Stimulated activated CD4-positive, alpha-beta T cell treated with anti-CD3 and anti-CD28 coated beads, Interleukin-12 subunit alpha, Interleukin-12 subunit beta, amount 100 ng/mL, for 24 hours (primary cell): Measurements from ENCODE around the gene NOL3.

Experiments
- DNase-seq, 2 experiments: peaks; one replicate each; pipeline ENCODE4 v3.0.0-alpha.2; 2020; ENCODE audit warnings: low read depth in 2 of 2

NOL3 gene

DNA sequence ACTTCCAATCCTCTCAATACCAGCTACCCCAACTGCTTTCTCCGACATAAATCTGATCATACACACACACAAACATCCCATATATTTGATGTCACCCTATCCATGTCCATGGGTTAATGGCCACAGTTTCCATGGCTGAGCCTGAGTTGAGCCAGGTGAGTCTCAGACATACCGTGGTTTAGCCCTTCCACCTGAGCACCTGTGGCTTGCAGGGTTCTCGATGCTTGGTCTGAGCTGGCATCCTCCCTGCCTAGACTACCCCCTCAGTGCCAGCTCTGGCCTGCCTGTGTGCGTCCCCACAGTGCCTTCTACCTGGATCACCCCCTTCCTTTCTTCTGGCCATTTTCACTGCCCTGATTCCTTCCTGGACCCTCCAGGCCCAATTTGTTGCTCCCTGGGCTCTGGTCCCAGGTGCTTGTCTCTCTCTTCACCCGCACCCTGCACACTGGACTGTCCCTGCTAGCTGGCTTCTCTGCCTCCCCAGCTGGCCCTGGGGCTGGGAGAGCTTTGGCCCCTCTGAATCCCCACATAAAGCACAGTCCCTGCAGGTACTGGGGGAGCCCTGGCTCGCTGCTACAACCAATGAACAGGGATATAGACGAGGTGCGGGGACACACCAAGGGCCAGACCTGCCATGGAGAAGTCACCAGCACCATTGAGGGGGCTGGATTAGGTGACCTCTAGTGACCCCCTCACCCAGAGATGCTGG is 35.9 kb downstream of the NOL3 start:
- DNase-seq, result no peak

DNA sequence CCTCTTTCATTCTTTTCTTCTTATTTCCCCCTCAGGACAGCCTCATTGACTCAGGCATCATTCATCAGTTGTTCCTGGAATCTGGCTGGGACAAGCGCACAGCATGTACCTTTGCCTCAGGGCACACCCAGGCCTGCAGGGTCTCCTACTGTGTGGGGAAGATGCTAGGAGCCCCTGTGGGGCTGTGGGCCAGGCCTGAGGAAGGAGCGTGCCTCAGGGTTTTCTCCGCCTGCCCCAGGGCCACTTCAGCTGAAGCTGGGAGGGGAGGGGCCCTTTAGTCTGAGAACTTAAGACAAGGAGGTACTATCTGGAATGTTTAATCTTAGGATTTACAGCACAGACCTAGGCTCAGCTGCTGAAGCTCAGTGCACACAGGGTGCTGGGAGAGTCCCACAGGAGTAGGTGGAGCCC is 36.5 kb downstream of the NOL3 start:
- DNase-seq, result no peak

DNA sequence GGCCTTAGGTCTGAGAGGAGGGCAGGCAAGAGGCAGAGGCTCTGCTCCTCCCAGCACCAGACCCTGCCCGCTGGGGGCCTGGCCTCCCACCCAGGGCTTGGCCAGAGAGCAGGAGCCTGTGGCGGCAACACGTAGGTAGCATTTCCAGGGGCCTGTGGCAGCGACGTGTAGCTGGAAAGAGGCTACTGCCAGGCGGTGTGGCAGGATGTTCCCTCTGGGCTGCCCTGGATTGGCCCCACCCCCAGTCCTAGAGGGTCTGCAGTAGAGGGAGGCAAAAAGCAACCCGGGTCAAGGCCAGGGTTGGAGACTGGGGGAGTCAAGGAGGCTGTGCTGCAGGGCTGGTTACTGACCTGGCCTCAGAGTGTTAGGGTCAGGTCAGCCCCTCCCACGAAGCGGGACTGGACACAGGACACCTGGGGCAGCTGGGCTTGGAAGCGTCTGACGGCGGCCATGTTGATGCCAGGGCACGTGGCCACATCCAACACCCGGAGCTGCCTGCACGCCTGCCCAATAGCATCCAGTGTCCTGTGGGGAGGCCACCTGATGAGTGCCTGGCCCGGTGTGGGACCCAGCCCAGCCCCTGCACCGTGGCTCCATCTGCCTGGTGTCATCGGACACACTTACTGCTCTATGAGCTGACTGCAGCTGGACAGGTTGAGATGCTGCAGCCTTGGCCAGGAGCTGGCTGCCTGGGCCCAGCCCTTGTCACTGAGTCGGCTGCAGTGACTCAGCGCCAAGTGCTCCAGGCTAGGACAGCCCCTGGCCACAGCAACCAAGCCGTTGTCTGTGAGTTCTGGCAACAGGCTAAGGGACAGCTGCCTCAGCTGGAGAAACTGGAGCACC is 37.1 kb downstream of the NOL3 start:
- DNase-seq, result no peak

DNA sequence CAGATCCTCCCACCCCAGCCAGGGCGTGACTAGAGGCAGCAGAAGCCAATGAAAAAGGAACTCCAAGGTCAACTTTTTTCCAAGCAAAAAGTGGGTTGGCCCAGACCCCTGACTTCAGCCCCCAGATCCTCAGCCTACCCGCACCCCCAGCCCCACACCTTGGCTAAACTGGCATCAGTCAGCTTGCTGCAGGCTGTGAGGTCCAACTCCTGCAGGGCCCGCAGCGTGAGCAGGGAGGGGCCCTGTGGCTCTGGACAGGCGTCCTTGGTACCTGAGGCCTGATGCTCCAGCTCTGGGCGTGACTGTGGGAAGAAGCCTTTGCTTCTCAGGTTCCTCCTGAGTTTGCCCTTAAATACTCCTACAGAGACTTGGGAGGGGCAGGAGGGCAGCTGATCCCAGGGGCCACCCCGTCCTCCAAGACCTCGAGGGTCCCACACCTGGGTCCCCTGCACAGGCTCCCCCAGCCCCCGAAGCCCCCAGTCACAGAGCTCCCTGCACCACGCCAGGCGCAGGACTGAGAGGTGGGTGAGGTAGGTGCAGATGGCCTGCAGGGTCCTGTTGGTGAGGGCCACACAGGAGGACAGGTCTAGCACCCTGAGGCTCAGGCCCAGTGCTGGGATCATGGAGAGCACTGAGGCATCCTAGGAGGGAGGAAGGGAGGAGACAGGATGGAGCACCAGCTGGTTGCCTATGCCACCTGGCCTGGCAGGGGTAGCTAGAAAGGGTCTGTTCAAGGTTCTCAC is 38.0 kb downstream of the NOL3 start:
- DNase-seq, result no peak

DNA sequence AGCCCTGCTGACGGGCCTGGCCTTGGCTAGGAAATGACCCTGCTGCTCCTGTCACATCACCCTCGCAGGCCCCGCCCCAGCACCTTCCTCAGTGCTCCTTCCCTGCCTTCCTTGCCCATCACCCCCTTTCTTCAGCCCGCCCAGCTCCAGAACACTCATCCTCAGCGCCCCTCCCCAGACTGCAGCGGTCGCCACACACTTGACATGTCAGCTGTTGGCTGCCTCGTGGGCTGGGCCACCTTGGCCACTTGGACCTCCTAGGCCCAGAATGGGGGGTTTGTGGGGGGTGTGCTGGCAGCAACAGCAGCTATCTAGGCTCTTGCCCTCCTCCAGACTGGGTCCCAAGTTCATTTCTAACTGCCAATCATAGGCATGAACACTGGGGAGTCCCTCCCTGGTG is 39.2 kb downstream of the NOL3 start:
- no peak for DNase-seq

DNA sequence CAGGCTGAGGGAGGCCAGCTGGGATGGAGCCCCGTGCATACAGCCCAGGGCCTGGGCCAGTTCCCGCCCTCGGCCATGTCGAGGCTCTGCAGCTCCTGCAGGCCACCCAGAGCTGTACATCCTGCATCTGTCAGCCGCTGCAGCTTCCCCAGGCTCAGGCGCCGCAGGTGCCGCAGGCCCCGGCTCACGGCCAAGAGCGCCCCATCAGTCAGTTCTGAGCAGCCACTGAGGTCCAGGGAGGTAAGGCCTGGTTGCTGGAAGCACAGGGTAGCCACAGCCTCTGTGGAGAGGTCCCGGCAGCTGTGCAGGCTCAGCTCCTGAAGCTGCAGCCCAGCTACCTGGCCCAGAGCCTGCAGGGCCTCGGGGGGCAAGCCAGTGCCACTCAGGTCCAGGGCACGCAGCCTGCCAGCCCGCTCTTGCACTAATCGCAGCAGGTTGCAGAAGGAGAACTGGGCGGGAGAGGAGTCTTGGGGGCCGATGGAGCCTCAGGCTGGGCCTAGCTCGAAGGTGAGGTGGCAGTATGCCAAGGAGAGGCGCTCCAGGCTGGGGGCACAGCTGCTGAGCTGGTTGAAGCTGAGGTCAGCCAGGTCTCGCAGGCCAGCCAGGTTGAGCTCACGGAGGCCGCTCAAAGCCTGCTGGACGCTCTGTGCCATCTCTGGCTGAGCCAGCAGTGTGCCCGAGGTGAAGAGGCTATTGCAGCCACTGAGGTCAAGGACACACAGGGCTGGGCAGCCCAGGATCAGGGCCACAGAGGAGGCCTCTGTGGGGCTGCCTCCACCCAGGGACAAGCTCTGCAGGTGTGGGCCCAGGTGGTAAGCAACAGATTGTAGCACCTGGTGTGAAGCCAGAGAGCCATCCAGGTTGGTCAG is 40.0 kb downstream of the NOL3 start:
- DNase-seq, result no peak

DNA sequence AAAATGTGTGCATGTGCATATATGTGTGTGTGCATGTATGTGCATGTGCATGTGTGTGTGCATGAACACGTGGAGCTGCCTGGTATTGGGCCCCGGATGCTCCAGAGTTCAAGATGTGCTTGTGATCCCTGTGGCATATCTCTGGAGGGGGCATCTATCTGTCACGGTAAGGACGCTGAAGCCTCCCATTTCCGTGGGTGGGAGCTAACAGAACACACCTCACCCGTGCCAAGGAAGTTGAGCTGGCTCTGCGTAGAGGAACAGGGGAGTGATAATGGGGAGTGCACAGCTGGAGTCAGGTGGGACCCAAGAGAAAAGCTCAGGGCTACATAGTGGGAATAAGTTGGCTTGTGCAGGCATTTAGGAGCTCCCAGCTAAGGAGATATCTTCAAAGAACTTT is 41.3 kb downstream of the NOL3 start:
- no peak for DNase-seq

DNA sequence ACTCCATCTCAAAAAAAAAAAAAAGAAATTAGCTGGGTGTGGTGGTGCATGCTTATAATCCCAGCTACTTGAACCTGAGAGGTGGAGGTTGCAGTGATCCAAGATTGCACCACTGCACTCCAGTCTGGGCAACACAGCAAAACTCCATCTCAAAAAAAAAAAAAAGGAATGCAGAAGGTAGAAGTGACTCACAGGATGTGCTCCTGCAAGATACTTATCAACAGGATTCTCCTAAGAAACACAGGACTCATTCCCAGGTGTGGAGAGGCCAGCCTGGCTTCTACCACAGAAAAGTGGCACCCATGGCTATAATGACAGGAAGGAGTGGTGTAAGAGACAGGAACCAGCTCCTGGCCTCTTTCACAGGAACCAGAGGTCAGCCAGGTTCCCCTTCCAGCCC is 42.4 kb downstream of the NOL3 start:
- no peak for DNase-seq

DNA sequence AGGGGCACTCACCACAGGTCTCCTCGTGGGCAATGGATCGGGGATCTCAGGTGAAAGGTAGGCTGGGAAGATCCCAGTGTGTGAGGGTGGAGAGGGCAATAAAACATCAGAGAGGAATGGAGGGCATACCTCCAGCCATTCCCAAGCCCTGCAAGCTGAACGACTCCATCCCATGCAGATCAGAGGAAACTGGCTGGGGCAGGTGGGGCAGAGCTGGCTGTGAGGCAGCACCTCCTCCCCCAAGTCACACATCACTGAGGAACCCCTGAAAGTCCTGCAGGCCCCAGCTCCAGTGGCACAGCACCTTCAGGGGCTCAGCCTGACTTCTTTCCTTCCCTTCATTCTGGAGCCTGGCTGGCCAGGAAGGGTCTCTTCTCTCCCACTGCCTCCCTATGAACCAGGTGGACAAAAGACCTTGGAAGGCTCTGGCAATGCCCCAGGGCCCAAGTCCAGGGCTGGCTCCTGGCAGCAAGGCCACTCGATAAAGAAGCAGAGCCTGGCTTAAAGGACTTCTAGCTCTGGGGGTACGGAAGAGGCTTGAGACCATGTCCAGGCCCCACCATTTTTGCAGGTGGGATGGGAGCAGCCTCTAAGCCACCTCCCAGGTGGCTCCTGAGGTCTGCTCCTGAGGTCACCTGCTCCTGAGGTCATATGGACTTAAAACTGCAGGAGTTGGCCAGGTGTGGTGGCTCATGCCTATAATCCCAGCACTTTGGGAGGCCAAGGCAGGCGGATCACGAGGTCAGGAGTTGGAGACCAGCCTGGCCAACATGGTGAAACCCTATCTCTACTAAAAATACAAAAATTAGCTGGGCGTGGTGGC is 43.1 kb downstream of the NOL3 start:
- DNase-seq, result no peak

DNA sequence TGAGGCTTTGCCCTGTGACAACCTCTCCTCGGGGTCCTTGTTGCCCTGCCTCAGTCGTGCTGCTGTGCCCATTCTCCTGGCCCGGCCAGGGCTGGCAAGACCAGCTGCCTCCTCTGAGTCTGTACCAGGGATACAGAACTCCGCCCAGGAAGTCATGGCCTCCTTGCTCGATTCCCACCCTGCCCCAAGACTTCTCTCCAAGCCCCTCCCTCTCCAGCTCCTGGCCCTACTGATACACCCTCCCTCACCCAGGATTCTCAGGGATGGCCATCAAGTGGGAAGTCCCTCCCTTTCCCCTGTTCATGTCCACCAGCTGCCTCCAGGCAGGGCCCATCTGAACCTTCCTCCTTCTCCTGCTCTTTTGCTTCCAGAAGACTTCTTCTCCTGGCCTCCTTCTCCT is 45.4 kb downstream of the NOL3 start:
- no peak for DNase-seq

DNA sequence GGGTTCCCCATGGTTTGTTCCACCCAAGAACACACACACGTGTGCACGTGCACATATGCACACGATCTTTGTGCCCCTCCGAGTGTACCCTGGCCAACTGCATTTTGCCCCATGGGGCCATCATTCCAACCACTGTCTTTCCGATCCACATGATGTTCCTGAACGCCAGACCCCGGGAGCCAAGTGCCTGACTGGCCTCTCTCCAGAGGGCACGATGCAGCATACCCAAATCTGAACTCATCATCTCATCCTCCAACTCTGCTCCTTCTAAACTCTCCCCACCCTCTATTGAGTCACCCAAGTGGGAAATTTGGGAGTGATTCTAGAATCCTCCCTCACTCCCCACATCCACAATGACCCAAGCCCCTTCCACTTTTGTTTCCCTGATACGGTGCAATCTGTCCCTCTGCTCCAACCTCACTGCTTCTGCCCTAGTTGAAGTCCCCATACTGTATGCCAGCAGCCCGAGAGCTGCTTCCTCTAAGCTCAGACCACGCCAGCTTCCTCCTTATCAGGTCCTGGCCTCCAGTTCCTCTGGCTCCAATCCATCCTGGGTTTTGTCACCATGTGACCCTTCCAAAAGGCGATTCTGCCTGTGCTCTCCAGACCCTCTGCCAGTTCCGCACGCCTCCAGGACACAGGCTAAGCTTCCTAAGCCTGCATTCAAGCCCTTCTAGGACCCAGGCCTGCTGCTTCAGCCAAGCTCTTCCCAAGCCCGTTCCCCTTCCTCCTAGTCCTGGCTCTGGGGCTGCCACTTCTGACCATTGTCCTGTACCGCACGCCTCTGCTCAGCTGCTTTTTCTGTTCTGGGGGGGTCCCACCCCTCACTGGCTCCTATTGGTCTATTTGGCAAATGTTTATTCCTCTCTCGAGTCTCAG is 46.5 kb downstream of the NOL3 start:
- no peak for DNase-seq

DNA sequence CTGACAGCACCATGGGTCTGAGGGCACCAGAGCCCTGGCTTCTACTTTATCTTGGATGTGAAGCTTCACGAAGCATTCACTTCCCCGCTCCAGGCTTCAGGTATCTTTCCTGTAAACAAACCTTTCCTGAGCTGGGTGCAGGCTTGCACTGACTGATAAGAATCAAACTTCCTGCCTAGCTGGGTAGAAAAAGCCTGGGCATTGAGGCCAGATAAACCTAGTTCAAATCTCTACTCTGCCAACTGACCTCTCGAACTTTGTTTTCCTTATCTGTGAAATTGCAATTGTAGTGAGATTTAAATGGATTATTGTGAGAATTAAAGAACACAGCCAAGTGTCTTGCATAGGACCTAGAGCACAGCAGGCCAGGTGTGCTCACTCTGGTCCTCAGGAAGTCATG is 53.7 kb downstream of the NOL3 start:
- DNase-seq, result no peak
